ENCODE results near the gene C19orf81. TPM values are rescaled to one million over a fixed set of nuclear protein-coding genes. Genes with fewer than 3 reads are reported as not detected.

C19orf81 gene
- total and polyA plus RNA-seq, 2 experiments from 2014 or later = 1.6 TPM; not detected in 1

DNA sequence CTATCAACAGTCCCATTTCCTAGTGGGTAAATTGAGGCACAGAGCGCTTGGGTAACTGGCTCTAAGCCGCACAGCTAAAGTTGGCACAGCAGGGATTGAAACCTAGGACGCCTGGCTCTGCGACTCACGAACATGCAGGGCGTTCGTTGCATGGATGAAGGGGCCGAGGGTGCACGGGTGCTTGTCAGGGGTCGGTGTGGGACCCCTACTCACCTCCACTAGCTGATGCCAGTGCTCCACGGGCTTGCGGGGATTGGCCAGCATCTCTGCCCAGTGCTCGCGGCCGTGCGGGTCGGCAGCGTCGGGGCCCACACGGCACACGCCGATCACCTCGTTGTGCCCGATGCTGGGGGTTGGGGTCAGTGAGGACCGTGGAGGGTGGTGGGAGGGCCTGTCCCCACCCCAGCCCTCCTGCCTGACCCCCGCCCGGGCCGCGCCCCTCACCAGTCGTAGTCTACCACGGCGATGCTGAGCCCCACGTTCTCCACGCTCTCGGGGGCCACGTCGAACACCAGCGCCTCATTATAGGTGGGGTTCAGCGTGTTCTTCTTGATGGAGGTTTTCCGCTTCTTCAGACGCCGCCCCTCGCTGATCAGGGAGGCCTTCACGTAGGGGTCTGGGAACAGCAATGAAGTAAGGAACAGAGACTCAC is 24.2 kb upstream of the C19orf81 start:
- no peaks in the 10 kb centered on the region for H3K4me1 ChIP-seq (ENCODE audit: insufficient read depth)
- H3K27me3 ChIP-seq (replicated peaks; ENCODE audit: insufficient read depth) = no peaks in the 10 kb centered on the region; the same call in 1 of the 2 replicates
- no peak for DNase-seq
- H3K79me2 ChIP-seq (ENCODE audit: insufficient read depth) = no peaks in the 10 kb centered on the region
- no peaks in the 10 kb centered on the region for H3K9me2 ChIP-seq (ENCODE audit: insufficient read depth)
- no peaks in the 10 kb centered on the region for H3F3A ChIP-seq (ENCODE audit: insufficient read depth)
- no peak overlapping the region for H3K4me2 ChIP-seq (ENCODE audit: unreplicated experiment)
- H3K9ac ChIP-seq = no peak overlapping the region
- H4K20me1 ChIP-seq (ENCODE audit: insufficient read depth) = no peaks in the 10 kb centered on the region
- TF ChIP-seq EZH2phosphoT487 (IDR thresholded peaks at IDR 0.05; ENCODE audit: insufficient read depth, low read depth) = no peak
- no peak for TF ChIP-seq EZH2 (IDR thresholded peaks at IDR 0.05; ENCODE audit: insufficient read depth, poor library complexity, severe bottlenecking)
- H3K9me3 ChIP-seq (ENCODE audit: low read depth) = no peaks in the 10 kb centered on the region
- no peaks in the 10 kb centered on the region for H3K36me3 ChIP-seq (ENCODE audit: low read depth)
- no peak overlapping the region for H2AFZ ChIP-seq
- no peak overlapping the region for H3K4me3 ChIP-seq
- WGBS, 2 experiments (ENCODE audit: low coverage in 1 of 2, low lambda C conversion rate in 2 of 2, missing lambda C conversion rate in 2 of 2) = 75 to 82% methylated on average over 15 to 44 of the region's 44 CpGs
- in situ Hi-C loops (cut with MboI) = no loop called here
- no peak overlapping the region for H3K27ac ChIP-seq

DNA sequence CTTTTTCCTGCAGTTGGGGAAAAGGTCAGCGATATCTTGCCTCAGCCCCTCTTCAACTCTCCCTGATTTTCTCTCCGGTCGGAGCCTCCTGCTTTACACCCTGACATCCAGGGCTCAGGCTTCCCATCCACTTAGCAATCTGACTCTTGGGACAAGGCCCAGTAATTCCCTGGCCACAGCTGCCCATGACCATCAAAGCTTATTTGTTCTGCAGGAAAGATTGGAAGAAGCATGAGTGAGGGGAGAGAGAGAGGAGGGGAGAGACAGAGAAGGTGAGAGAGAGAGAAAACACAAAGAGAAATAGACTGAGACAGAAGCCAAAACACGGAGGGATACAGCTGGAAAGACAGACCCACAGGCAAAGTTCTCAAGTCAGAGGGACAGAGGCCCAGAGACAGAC is 23.2 kb upstream of the C19orf81 start:
- no peaks in the 10 kb centered on the region for H3K36me3 ChIP-seq (ENCODE audit: low read depth)
- no peak overlapping the region for H3K9ac ChIP-seq
- H3K4me2 ChIP-seq (ENCODE audit: unreplicated experiment) = no peak overlapping the region
- H3K9me3 ChIP-seq (ENCODE audit: low read depth) = no peaks in the 10 kb centered on the region
- DNase-seq = no peak
- 9 to 22% methylated on average over 4 of the region's 4 CpGs for WGBS, 2 experiments (ENCODE audit: low coverage in 1 of 2, low lambda C conversion rate in 2 of 2, missing lambda C conversion rate in 2 of 2)
- no peaks in the 10 kb centered on the region for H3K9me2 ChIP-seq (ENCODE audit: insufficient read depth)
- in situ Hi-C loops (cut with MboI) = no loop called here
- TF ChIP-seq EZH2phosphoT487 (IDR thresholded peaks at IDR 0.05; ENCODE audit: insufficient read depth, low read depth) = no peak
- TF ChIP-seq EZH2 (IDR thresholded peaks at IDR 0.05; ENCODE audit: insufficient read depth, poor library complexity, severe bottlenecking) = no peak
- H3F3A ChIP-seq (ENCODE audit: insufficient read depth) = no peaks in the 10 kb centered on the region
- H3K4me1 ChIP-seq (ENCODE audit: insufficient read depth) = no peaks in the 10 kb centered on the region
- no peak overlapping the region for H2AFZ ChIP-seq
- no peaks in the 10 kb centered on the region for H4K20me1 ChIP-seq (ENCODE audit: insufficient read depth)
- H3K27ac ChIP-seq = no peak overlapping the region
- H3K27me3 ChIP-seq (replicated peaks; ENCODE audit: insufficient read depth) = no peaks in the 10 kb centered on the region; the same call in 1 of the 2 replicates
- no peak overlapping the region for H3K4me3 ChIP-seq
- no peaks in the 10 kb centered on the region for H3K79me2 ChIP-seq (ENCODE audit: insufficient read depth)

DNA sequence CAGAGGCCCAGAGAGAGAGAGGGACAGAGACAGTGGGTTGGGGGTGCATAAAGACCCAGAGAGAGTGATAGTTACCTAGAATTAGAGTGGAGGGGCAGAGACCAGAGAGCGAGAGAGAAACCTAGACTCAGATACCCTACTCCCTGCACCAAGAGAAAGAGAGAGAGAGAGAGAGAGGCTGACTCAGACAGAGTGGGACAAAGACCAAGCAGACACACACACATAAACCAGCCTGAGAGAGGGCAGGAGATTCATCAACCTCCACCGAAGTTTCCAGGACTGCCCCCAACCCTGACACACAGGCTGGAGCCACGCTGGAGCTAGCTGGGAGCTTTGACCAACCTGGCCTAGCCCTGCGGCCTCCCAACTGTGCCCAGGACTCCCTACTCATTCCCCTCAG is 22.4 kb upstream of the C19orf81 start:
- Histone ChIP-seq H3K27ac (no peak overlapping the region), H3K4me3 (no peak overlapping the region), H4K20me1 (ENCODE audit: insufficient read depth) (no peaks in the 10 kb centered on the region), H3K4me2 (ENCODE audit: unreplicated experiment) (no peak overlapping the region), H3K9me3 (ENCODE audit: low read depth) (no peaks in the 10 kb centered on the region), H3K9me2 (ENCODE audit: insufficient read depth) (no peaks in the 10 kb centered on the region), H3K4me1 (ENCODE audit: insufficient read depth) (no peaks in the 10 kb centered on the region), H3K79me2 (ENCODE audit: insufficient read depth) (no peaks in the 10 kb centered on the region), H3K36me3 (ENCODE audit: low read depth) (no peaks in the 10 kb centered on the region), H3K9ac (no peak overlapping the region), H3K27me3 (replicated peaks; ENCODE audit: insufficient read depth) (no peaks in the 10 kb centered on the region; the same call in 1 of the 2 replicates), H2AFZ (no peak overlapping the region), H3F3A (ENCODE audit: insufficient read depth) (no peaks in the 10 kb centered on the region)
- DNase-seq = peak; percentile 18
- 25 to 31% methylated on average over 4 of the region's 4 CpGs for WGBS, 2 experiments (ENCODE audit: low coverage in 1 of 2, low lambda C conversion rate in 2 of 2, missing lambda C conversion rate in 2 of 2)
- TF ChIP-seq EZH2 (IDR thresholded peaks at IDR 0.05; ENCODE audit: insufficient read depth, poor library complexity, severe bottlenecking) (no peak), EZH2phosphoT487 (IDR thresholded peaks at IDR 0.05; ENCODE audit: insufficient read depth, low read depth) (no peak)
- in situ Hi-C loops (cut with MboI) = no loop called here

DNA sequence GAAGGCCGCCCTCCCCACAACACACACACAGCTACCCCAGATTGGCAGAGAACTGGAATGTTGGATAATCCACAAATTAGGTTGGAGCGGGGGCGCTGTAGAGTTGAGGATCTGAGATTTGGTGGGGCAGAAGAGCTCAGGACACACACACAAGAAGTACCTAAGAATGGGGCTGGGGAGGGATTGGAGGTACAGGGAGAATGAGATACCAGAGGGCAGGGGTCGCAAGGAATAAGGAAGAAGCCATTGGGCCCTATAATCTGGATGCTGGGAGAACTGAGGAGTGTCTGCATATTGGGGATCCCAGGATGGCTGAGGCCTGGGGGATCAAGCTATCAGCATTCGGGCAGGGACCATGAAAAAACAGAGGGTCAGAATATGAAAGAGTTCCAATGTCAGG is 21.1 kb upstream of the C19orf81 start:
- TF ChIP-seq EZH2 (IDR thresholded peaks at IDR 0.05; ENCODE audit: insufficient read depth, poor library complexity, severe bottlenecking) (no peak), EZH2phosphoT487 (IDR thresholded peaks at IDR 0.05; ENCODE audit: insufficient read depth, low read depth) (no peak)
- Histone ChIP-seq H3K4me2 (ENCODE audit: unreplicated experiment) (no peak overlapping the region), H4K20me1 (ENCODE audit: insufficient read depth) (no peaks in the 10 kb centered on the region), H3K27ac (no peak overlapping the region), H3K9ac (no peak overlapping the region), H3K36me3 (ENCODE audit: low read depth) (no peaks in the 10 kb centered on the region), H3K27me3 (replicated peaks; ENCODE audit: insufficient read depth) (no peaks in the 10 kb centered on the region; the same call in 1 of the 2 replicates), H3K4me1 (ENCODE audit: insufficient read depth) (no peaks in the 10 kb centered on the region), H3K79me2 (ENCODE audit: insufficient read depth) (no peaks in the 10 kb centered on the region), H3K9me2 (ENCODE audit: insufficient read depth) (no peaks in the 10 kb centered on the region), H3K4me3 (no peak overlapping the region), H2AFZ (no peak overlapping the region), H3F3A (ENCODE audit: insufficient read depth) (no peaks in the 10 kb centered on the region), H3K9me3 (ENCODE audit: low read depth) (no peaks in the 10 kb centered on the region)
- 40 to 63% methylated on average over 5 of the region's 5 CpGs for WGBS, 2 experiments (ENCODE audit: low coverage in 1 of 2, low lambda C conversion rate in 2 of 2, missing lambda C conversion rate in 2 of 2)
- in situ Hi-C loops (cut with MboI) = no loop called here
- no peak for DNase-seq

Data from GM23248 (cell line).